Natural killer cell (primary cell): Measurements from ENCODE around the gene VEZF1. TPM values are rescaled to one million over a fixed set of nuclear protein-coding genes. Genes with fewer than 3 reads are reported as not detected.

Source experiments
- ATAC-seq, 3 donors: fragments of 150-1000 bp in 2 of 3; fragments of 200-7000 bp in 1 of 3; cut with Tn5 transposase; 1 replicate in 1 of 3; 2 replicates in 2 of 3; pipeline ENCODE4 v1.10.0; 2021; ENCODE audit warnings: mild to moderate bottlenecking in 2 of 3, moderate library complexity in 2 of 3
- DNase-seq, 2 donors: peaks; one replicate each; pipeline versions ENCODE4 v3.0.0 to v3.0.0-alpha.2; 2013 to 2021; ENCODE audit warnings: mixed read lengths in 1 of 2
- H3K27ac ChIP-seq: one replicate; pipeline ENCODE4 v1.5.1; 2013; ENCODE audit warnings: mild to moderate bottlenecking, low read length
- H3K27me3 ChIP-seq: one replicate; pipeline ENCODE4 v1.6.1; 2013; ENCODE audit warnings: low read length; ENCODE audit not compliant: control insufficient read depth, insufficient read depth
- H3K36me3 ChIP-seq: one replicate; pipeline ENCODE4 v1.6.1; 2013; ENCODE audit warnings: low read length; ENCODE audit not compliant: control insufficient read depth, insufficient read depth
- H3K4me1 ChIP-seq: one replicate; pipeline ENCODE4 v1.6.1; 2013; ENCODE audit warnings: low read length; ENCODE audit not compliant: control insufficient read depth, insufficient read depth
- H3K4me3 ChIP-seq: one replicate; pipeline ENCODE4 v1.5.1; 2013; ENCODE audit warnings: low read length
- H3K9me3 ChIP-seq: one replicate; pipeline ENCODE4 v1.6.1; 2013; ENCODE audit warnings: low read length; ENCODE audit not compliant: control insufficient read depth, insufficient read depth
- H3K27ac Mint-ChIP-seq, 2 donors: one replicate each; pipeline ENCODE4 v1.8.0; 2022; ENCODE audit warnings: mild to moderate bottlenecking in 2 of 2, mixed read lengths in 2 of 2, moderate library complexity in 1 of 2
- H3K27me3 Mint-ChIP-seq, 2 donors: one replicate each; pipeline ENCODE4 v1.8.0; 2022; ENCODE audit warnings: low read depth in 2 of 2, mixed read lengths in 2 of 2
- H3K36me3 Mint-ChIP-seq: one replicate; pipeline ENCODE4 v1.8.0; 2022; ENCODE audit warnings: mixed read lengths
- H3K4me1 Mint-ChIP-seq, 2 donors: one replicate each; pipeline ENCODE4 v1.8.0; 2022; ENCODE audit warnings: mixed read lengths in 2 of 2
- H3K4me3 Mint-ChIP-seq: one replicate; pipeline ENCODE4 v1.8.0; 2022; ENCODE audit warnings: mild to moderate bottlenecking, moderate library complexity, mixed read lengths
- H3K9me3 Mint-ChIP-seq, 2 donors: one replicate each; pipeline ENCODE4 v1.8.0; 2022; ENCODE audit warnings: mixed read lengths in 2 of 2
- CTCF ChIP-seq: fragments of 200-600 bp; IDR thresholded peaks from one replicate; pipeline ENCODE4 v1.8.0; 2022; ENCODE audit warnings: antibody characterized with exemption
- WGBS: methylation state at CpG from one replicate; pipeline ENCODE4 v1.1.7; 2013; ENCODE audit warnings: missing lambda C conversion rate; ENCODE audit not compliant: insufficient coverage; 5-methylcytosine and 5-hydroxymethylcytosine counted together
- intact Hi-C: fragments of 100-400 bp; cut with micrococcal nuclease; formaldehyde crosslinking; loops from one replicate; pipeline ENCODE4 v1.14.2; 2022
- total RNA-seq, 4 donors: library from RNA; stranded (reverse); fragments of 120-200 nt in 1 of 4; gene quantifications; one replicate each; pipeline versions ENCODE4 v1.2.3 to v1.2.4, GENCODE V29; 2013 to 2022

VEZF1 gene
- total RNA-seq, 3 donors from 2014 or later (not counting 1 experiment from before 2014, with no cell fraction given): 49.8 to 64.6 (median 63.4) TPM

DNA sequence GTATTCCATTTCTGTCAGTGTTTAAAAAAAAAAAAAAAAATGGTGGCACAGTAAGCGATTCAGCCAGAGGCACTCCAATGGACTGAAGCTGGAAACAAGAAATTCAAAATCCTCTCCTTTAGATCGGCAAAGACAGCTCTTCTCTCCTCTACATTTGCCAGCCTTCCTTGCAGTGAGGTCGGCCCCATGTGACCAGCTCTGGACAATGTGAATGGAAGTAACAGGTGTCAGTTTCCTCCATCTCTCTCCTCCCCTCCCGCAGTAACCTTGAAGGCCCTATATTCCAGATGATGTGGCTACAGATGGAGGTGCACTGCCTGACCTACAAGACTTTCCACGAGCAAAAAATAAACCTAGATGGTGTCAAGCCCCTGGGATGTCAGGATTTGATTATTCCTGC is 47.8 kb downstream of the VEZF1 start:
- no peak for TF ChIP-seq CTCF

DNA sequence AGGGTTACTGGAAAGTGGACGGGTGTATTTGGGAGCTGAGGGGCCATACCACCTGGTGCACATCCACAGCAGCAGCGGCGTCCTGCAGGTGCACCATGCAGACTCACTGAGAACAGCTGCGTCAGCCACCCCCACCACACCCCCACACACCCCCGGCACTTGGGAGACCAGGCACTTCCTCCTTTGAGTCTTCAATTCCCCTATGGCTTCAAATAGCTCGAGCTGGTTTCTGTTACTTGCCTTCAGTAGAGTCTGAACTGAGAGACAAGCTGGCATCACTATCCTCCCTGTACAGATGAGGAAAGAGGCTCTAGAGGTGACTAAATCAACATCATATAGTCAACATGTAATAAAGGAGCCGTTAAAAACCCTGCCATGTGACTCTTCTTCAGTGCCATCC is 48.3 kb downstream of the VEZF1 start:
- H3K9me3 ChIP-seq: no peaks in the 10 kb centered on the region
- DNase-seq (peak in 1 of 2 donors; percentile 30), ATAC-seq (peak in 2 of 3 donors; percentile 39 to 41)
- H3K27me3 ChIP-seq: no peaks in the 10 kb centered on the region
- intact Hi-C loops: no loop called here
- H3K4me3 ChIP-seq: no peak overlapping the region
- Mint-ChIP-seq H3K27ac (no peak overlapping the region), H3K4me1 (peaks cover 0 to 6% of the 10 kb centered on the region in 2 donors), H3K4me3 (no peak overlapping the region), H3K27me3 (peaks cover 25 to 37% of the 10 kb centered on the region in 2 donors), H3K36me3 (no peaks in the 10 kb centered on the region), H3K9me3 (no peaks in the 10 kb centered on the region)
- no peak overlapping the region for H3K27ac ChIP-seq
- H3K36me3 ChIP-seq: no peaks in the 10 kb centered on the region
- WGBS: 4% methylated on average over 6 of the region's 7 CpGs
- no peak for TF ChIP-seq CTCF
- H3K4me1 ChIP-seq: peaks cover 28% of the 10 kb centered on the region

More for the DNA sequence above, 47.8 kb downstream of the VEZF1 start:
- intact Hi-C loops: no loop called here
- Mint-ChIP-seq H3K27me3 (peaks cover 25 to 39% of the 10 kb centered on the region in 2 donors), H3K9me3 (no peaks in the 10 kb centered on the region), H3K36me3 (no peaks in the 10 kb centered on the region), H3K4me1 (peaks cover 0 to 6% of the 10 kb centered on the region in 2 donors), H3K4me3 (no peak overlapping the region), H3K27ac (no peak overlapping the region)
- whole genome bisulfite sequencing: 85% methylated on average over 5 of the region's 5 CpGs
- ATAC-seq (no peak), DNase-seq (no peak)
- no peaks in the 10 kb centered on the region for H3K36me3 ChIP-seq
- H3K9me3 ChIP-seq: no peaks in the 10 kb centered on the region
- no peak overlapping the region for H3K4me3 ChIP-seq
- H3K27me3 ChIP-seq: no peaks in the 10 kb centered on the region
- no peak overlapping the region for H3K27ac ChIP-seq
- peaks cover 28% of the 10 kb centered on the region for H3K4me1 ChIP-seq

DNA sequence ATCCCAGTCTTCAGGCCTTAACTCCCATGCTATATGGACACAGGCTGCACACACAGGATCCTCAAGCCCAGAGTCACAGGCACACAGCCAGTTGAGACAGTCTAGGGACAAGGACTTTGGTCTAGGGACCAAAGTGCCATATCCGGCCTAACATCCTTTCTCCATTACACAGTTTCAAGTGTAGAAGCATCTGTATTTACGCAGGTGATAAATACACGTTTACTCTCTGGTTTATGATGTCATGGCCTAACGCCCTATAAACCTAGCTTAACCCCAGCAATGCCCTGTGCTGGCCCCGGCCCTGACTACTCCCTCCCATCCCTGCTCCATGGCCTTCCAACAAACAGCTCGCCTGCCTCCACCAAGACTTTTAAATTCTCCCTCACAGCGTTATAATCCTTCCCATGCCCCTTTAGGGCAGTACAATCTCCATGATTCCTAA is 50.0 kb downstream of the VEZF1 start:
- H3K9me3 ChIP-seq: no peaks in the 10 kb centered on the region
- ATAC-seq: no peak

More for the DNA sequence above, 50.0 kb downstream of the VEZF1 start:
- H3K4me3 Mint-ChIP-seq: no peak overlapping the region
- Histone ChIP-seq H3K4me3 (no peak overlapping the region), H3K27ac (no peak overlapping the region), H3K4me1 (peaks cover 26% of the 10 kb centered on the region), H3K36me3 (no peaks in the 10 kb centered on the region), H3K27me3 (no peaks in the 10 kb centered on the region)
- H3K27ac Mint-ChIP-seq: no peak overlapping the region
- no peak for TF ChIP-seq CTCF
- DNase-seq: no peak
- 76% methylated on average over 7 of the region's 7 CpGs for whole genome bisulfite sequencing
- H3K9me3 Mint-ChIP-seq: no peaks in the 10 kb centered on the region
- no peaks in the 10 kb centered on the region for H3K36me3 Mint-ChIP-seq
- intact Hi-C loops: no loop called here
- H3K27me3 Mint-ChIP-seq: peaks cover 21 to 23% of the 10 kb centered on the region in 2 donors
- peaks cover 0 to 6% of the 10 kb centered on the region in 2 donors for H3K4me1 Mint-ChIP-seq
